GM21528 (cell line): Measurements from ENCODE around the gene ZNF33A.
"Not testable (repeated sequence)": the region's sequence is repeated elsewhere in the genome, so short reads cannot be mapped to it uniquely, and the experiment has no call there.

ENCODE experiments used
- ATAC-seq: cut with Tn5 transposase; IDR thresholded peaks from one replicate; pipeline ENCODE4 v1.9.1; 2021; ENCODE audit warnings: mild to moderate bottlenecking, moderate library complexity; ENCODE audit not compliant: unreplicated experiment, low FRiP score

ZNF33A gene

GRCh38 chr10:38043516-38043915 lies 33.0 kb downstream of the ZNF33A start:
- ATAC-seq = no peak

DNA sequence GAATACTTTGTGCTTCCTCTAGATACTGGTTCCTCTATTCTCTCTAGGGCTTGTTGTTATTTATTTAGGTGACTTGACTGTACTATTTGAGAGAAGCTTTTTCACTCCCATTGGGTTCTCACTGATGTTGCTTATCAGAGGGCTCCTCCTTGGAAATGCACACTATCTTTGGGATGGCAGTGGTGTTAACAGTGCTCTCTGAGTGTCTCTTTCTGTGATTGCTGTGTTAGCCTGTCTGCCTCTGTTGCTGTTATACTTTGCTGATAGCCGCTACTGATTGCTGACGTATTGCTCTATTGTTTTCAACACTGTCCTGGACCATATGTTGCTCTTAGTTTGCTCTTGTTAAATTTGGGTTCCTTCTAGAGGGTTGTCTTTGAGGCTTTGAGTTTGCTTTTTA lies 34.7 kb downstream of the ZNF33A start:
- ATAC-seq = no peak

- no peak for ATAC-seq
Measured at GRCh38 chr10:38047666-38048065, 37.2 kb downstream of the ZNF33A start.

DNA sequence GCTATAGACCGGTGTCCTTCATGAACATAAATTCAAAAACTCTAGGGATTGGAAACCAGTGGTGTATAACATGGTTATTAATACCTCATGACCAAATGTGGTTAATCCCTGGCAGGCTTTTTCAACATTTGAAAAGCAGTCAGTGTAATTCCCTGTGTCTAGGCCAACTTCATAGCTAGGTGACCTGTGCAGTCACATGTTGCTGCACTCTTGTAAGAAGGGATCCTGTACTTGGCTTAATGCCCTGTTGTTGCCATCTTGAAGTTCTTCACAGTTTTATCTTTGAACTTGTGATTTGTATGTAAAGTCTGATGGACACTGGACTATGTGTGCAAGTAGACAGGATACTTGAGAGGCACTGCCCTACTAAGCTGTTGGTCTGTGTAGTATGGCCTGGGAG lies 39.7 kb downstream of the ZNF33A start:
- ATAC-seq = no peak

GRCh38 chr10:38054361-38054797 lies 43.9 kb downstream of the ZNF33A start:
- no peak for ATAC-seq

DNA sequence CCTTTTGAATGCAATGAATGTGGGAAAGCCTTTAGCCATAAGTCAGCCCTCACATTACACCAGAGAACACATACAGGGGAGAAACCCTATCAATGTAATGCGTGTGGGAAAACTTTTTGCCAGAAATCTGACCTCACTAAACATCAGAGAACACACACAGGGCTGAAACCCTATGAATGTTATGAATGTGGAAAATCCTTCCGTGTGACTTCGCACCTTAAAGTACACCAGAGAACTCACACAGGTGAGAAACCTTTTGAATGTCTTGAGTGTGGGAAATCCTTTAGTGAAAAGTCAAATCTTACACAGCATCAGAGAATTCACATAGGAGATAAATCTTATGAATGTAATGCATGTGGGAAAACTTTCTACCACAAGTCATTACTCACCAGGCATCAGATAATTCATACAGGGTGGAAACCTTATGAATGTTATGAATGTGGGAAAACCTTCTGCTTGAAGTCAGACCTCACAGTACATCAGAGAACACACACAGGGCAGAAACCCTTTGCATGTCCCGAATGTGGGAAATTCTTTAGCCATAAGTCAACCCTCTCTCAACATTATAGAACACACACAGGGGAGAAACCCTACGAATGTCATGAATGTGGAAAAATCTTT lies 44.9 kb downstream of the ZNF33A start:
- not testable (repeated sequence) for ATAC-seq

- ATAC-seq = not testable (repeated sequence)
Measured at GRCh38 chr10:38069663-38070062, 59.2 kb downstream of the ZNF33A start.

- no peak for ATAC-seq
Measured at GRCh38 chr10:38070501-38070900, 60.0 kb downstream of the ZNF33A start.

GRCh38 chr10:38072552-38072951 lies 62.1 kb downstream of the ZNF33A start:
- ATAC-seq = no peak

- no peak for ATAC-seq
Measured at GRCh38 chr10:38076687-38077086, 66.2 kb downstream of the ZNF33A start.

- not testable (repeated sequence) for ATAC-seq
Measured at GRCh38 chr10:38093318-38093717, 82.8 kb downstream of the ZNF33A start.

GRCh38 chr10:38093816-38094157 lies 83.3 kb downstream of the ZNF33A start:
- peak; percentile 30 for ATAC-seq

GRCh38 chr10:38094158-38094926 lies 83.9 kb downstream of the ZNF33A start, which contains the start of gene ZNF37A:
TSS of gene ZNF37A (plus strand) at chr10:38094337. CDS start at chr10:38096618, 2,281 bp downstream.
- ATAC-seq = peak; percentile 97

DNA sequence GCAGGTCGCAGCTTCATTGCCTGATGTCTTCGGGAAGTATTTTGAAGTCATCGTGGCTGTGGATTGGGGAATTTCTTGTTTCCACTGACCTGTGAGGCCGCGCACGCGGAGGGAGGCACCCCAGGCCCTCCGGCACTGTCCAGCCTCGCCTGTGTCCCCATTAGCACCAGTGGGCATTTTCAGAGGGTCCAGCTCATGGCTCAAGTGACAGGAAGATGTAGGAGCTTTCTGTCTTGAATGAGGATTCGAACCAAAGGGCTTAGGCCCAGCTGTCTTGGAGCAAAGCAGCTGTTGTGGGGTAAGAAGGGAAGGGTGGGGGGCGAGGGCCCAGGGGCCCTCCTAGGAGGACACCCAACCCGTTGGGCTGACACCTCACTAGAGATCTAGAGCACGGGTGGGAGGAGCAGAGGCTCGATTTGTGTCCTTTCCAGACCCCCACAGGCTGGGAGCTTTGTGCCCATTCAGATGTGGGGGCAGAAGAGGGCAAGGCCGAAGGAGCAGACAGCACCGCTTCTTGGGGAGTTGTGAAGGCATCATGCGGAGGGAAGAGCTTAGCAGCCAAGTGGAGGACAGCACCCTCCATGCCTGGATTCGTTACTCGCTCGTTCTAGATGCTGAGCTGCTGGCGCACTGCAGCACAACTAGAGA lies 84.6 kb downstream of the ZNF33A start:
- no peak for ATAC-seq

GRCh38 chr10:38102880-38103279 lies 92.4 kb downstream of the ZNF33A start:
- no peak for ATAC-seq

DNA sequence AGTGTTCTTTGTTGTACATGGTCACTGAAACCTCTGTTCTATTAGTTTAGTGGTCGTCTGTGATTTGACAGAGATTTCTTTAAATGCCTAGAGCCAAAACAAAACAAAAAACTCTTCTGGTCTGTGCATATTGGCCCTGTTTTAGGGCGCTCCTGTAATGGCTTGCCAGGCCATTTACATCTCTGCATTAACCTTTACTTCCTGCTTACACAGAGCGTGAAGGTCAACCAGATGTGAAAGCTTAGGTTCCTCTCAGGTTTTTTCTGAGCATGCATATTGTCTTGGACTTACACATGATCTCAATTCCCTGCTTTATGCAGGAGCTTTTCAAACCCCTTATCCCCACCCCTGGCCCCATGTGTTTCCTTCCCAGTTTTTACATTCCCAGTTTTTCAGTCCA lies 93.3 kb downstream of the ZNF33A start:
- no peak for ATAC-seq

DNA sequence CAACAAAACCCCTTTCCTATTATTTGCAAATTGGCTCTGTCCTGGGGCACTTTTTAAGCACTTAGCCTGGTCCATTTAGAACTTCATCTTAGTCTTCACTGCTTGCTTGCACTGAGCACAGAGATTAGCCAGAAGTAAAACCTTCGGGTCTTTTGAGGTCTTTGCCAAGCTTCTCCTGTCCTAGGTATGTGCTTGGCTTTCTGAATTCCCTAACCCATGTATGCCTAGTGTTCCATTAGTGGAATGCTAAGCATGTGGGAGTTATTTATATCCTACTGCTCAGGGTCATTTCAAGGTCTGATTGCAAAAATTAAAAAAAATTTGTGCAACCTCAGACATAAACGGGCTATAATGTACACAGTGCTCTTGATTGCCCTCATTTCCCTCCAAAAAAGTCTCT lies 101.7 kb downstream of the ZNF33A start:
- ATAC-seq = no peak
